Fibroblast of lung (primary cell): ENCODE data around the gene PDE2A. TPM values are rescaled to one million over a fixed set of nuclear protein-coding genes. Genes with fewer than 3 reads are reported as not detected.

Experiments used
- DNase-seq, 2 donors: peaks; one replicate each; pipeline versions ENCODE4 v3.0.0 to v3.0.0-alpha.2; 2010; ENCODE audit warnings: low read depth in 2 of 2
- H2AFZ ChIP-seq: 2 replicates; pipeline ENCODE4 v1.5.1; 2012; ENCODE audit warnings: low read length, control low read depth, inconsistent platforms
- H3K27ac ChIP-seq: 2 replicates; pipeline ENCODE4 v1.5.1; 2011; ENCODE audit warnings: low read length, control low read depth; ENCODE audit not compliant: insufficient read depth
- H3K27me3 ChIP-seq: 2 replicates; pipeline ENCODE4 v1.5.1; 2011; ENCODE audit warnings: mild to moderate bottlenecking, low read length; ENCODE audit not compliant: control insufficient read depth, insufficient read depth
- H3K36me3 ChIP-seq: 2 replicates; pipeline ENCODE4 v1.5.1; 2011; ENCODE audit warnings: low read length; ENCODE audit not compliant: control insufficient read depth, insufficient read depth
- H3K4me1 ChIP-seq: 2 replicates; pipeline ENCODE4 v1.5.1; 2011; ENCODE audit warnings: low read length; ENCODE audit not compliant: control insufficient read depth, insufficient read depth; ENCODE audit errors: extremely low read depth
- H3K4me2 ChIP-seq: 2 replicates; pipeline ENCODE4 v1.5.1; 2011; ENCODE audit warnings: low read length, control low read depth; ENCODE audit not compliant: insufficient read depth; ENCODE audit errors: extremely low read depth
- H3K4me3 ChIP-seq, 4 experiments: fragments of 200-600 bp in 1 of 4; sonication (generic) in 1 of 4; replicated peaks in 1 of 4; 2 replicates each; pipeline ENCODE4 v1.5.1; 2011 to 2016; ENCODE audit warnings: low read length in 4 of 4, low read depth in 3 of 4, mild to moderate bottlenecking in 3 of 4, control low read depth in 2 of 4, inconsistent platforms in 1 of 4, mixed read lengths in 1 of 4; ENCODE audit not compliant: insufficient read depth in 1 of 4; ENCODE audit errors: control extremely low read depth in 1 of 4
- H3K79me2 ChIP-seq: 2 replicates; pipeline ENCODE4 v1.5.1; 2012; ENCODE audit warnings: mild to moderate bottlenecking, low read length, inconsistent platforms; ENCODE audit not compliant: control insufficient read depth, insufficient read depth
- H3K9ac ChIP-seq: 2 replicates; pipeline ENCODE4 v1.5.1; 2011; ENCODE audit warnings: mild to moderate bottlenecking, low read length, control low read depth; ENCODE audit not compliant: insufficient read depth
- H3K9me3 ChIP-seq: 2 replicates; pipeline ENCODE4 v1.5.1; 2012; ENCODE audit warnings: low read depth, low read length; ENCODE audit not compliant: control insufficient read depth, insufficient read depth
- H4K20me1 ChIP-seq: 2 replicates; pipeline ENCODE4 v1.5.1; 2011; ENCODE audit warnings: low read length; ENCODE audit not compliant: control insufficient read depth, insufficient read depth; ENCODE audit errors: extremely low read depth
- CTCF ChIP-seq, 2 donors: IDR thresholded peaks in 1 of 2; conservative IDR thresholded peaks in 1 of 2; 1 replicate in 1 of 2; 2 replicates in 1 of 2; pipeline ENCODE4 v1.5.1; 2011 to 2012; ENCODE audit warnings: low read length in 2 of 2, control low read depth in 1 of 2, inconsistent platforms in 1 of 2, low read depth in 1 of 2, mild to moderate bottlenecking in 1 of 2
- EZH2 ChIP-seq: IDR thresholded peaks from 2 replicates; pipeline ENCODE4 v1.5.1; 2012; ENCODE audit warnings: low read length, control low read depth, mild to moderate bottlenecking; ENCODE audit errors: missing control alignments
- polyA plus RNA-seq, 2 donors: library from polyadenylated mRNA; depleted of rRNA in 1 of 2; stranded (reverse) in 1 of 2; unstranded in 1 of 2; fragments of >200 nt; gene quantifications; 2 replicates each; pipeline ENCODE4 v1.2.1, GENCODE V29; 2011 to 2012; ENCODE audit warnings: missing spikeins in 1 of 2
- total RNA-seq: library from RNA; depleted of rRNA; stranded (reverse); fragments of >200 nt; gene quantifications from 2 replicates; pipeline ENCODE4 v1.2.1, GENCODE V29; 2014

Gene PDE2A
- total and polyA plus RNA-seq, 2 donors (not counting 1 experiment from before 2014, with no cell fraction given) = 0.50 to 2.6 TPM

- Histone ChIP-seq H3K4me1 (no peaks in the 10 kb centered on the region), H3K9me3 (no peaks in the 10 kb centered on the region), H3K4me3 (no peak overlapping the region), H3K36me3 (no peaks in the 10 kb centered on the region), H3K27ac (no peak overlapping the region), H4K20me1 (no peaks in the 10 kb centered on the region), H3K9ac (no peak overlapping the region), H2AFZ (no peak overlapping the region), H3K27me3 (peaks cover 16% of the 10 kb centered on the region), H3K4me2 (no peak overlapping the region), H3K79me2 (no peaks in the 10 kb centered on the region)
- DNase-seq = no peak
- no peak for TF ChIP-seq EZH2
- TF ChIP-seq CTCF (conservative IDR thresholded peaks at IDR 0.05 in 1 of 2, IDR thresholded peaks at IDR 0.05 in 1 of 2; ENCODE audit: low read depth in 1 of 2, low read length in 2 of 2) = no peak
Observed at GRCh38 chr11:72665911-72666472, 8.2 kb downstream of the PDE2A start.

- H3K27me3 ChIP-seq = peaks cover 10% of the 10 kb centered on the region
- H3K4me1 ChIP-seq = no peaks in the 10 kb centered on the region
- no peak overlapping the region for H2AFZ ChIP-seq
- DNase-seq = no peak
- H3K9me3 ChIP-seq = no peaks in the 10 kb centered on the region
- no peak overlapping the region for H3K4me3 ChIP-seq
- H3K79me2 ChIP-seq = no peaks in the 10 kb centered on the region
- H3K36me3 ChIP-seq = no peaks in the 10 kb centered on the region
- no peak overlapping the region for H3K9ac ChIP-seq
- H4K20me1 ChIP-seq = no peaks in the 10 kb centered on the region
- TF ChIP-seq CTCF (conservative IDR thresholded peaks at IDR 0.05 in 1 of 2, IDR thresholded peaks at IDR 0.05 in 1 of 2; ENCODE audit: low read depth in 1 of 2, low read length in 2 of 2) (no peak), EZH2 (no peak)
- H3K4me2 ChIP-seq = no peak overlapping the region
- H3K27ac ChIP-seq = no peak overlapping the region
Observed at GRCh38 chr11:72662036-72662435, 12.2 kb downstream of the PDE2A start.

GRCh38 chr11:72661486-72661885 lies 12.7 kb downstream of the PDE2A start:
- no peak for DNase-seq
- no peak overlapping the region for H3K4me2 ChIP-seq
- no peaks in the 10 kb centered on the region for H3K4me1 ChIP-seq
- peaks cover 10% of the 10 kb centered on the region for H3K27me3 ChIP-seq
- H2AFZ ChIP-seq = no peak overlapping the region
- H3K9ac ChIP-seq = no peak overlapping the region
- H4K20me1 ChIP-seq = no peaks in the 10 kb centered on the region
- H3K27ac ChIP-seq = no peak overlapping the region
- TF ChIP-seq CTCF (conservative IDR thresholded peaks at IDR 0.05 in 1 of 2, IDR thresholded peaks at IDR 0.05 in 1 of 2; ENCODE audit: low read depth in 1 of 2, low read length in 2 of 2) (no peak), EZH2 (no peak)
- no peaks in the 10 kb centered on the region for H3K79me2 ChIP-seq
- no peak overlapping the region for H3K4me3 ChIP-seq
- H3K9me3 ChIP-seq = no peaks in the 10 kb centered on the region
- no peaks in the 10 kb centered on the region for H3K36me3 ChIP-seq
